Liver (tissue), 9 donors: ENCODE data around the gene OSBPL10. TPM values are rescaled to one million over a fixed set of nuclear protein-coding genes. Genes with fewer than 3 reads are reported as not detected.

Source experiments
- DNase-seq: peaks from one replicate; pipeline ENCODE4 v3.0.0-alpha.2; 2017; ENCODE audit warnings: low spot score
- H3K27ac ChIP-seq, 2 donors: one replicate each; pipeline ENCODE4 v1.7.0; 2013; ENCODE audit warnings: inconsistent platforms in 2 of 2, low read length in 2 of 2, control low read depth in 1 of 2, low read depth in 1 of 2, mild to moderate bottlenecking in 1 of 2
- H3K27me3 ChIP-seq, 4 donors: one replicate each; pipeline versions ENCODE4 v1.6.1 to v1.7.0; 2013; ENCODE audit warnings: low read length in 3 of 4, inconsistent platforms in 1 of 4, mild to moderate bottlenecking in 1 of 4, moderate library complexity in 1 of 4; ENCODE audit not compliant: control insufficient read depth in 4 of 4, insufficient read depth in 4 of 4
- H3K36me3 ChIP-seq, 4 donors: one replicate each; pipeline versions ENCODE4 v1.6.1 to v1.7.0; 2013; ENCODE audit warnings: low read length in 3 of 4, mild to moderate bottlenecking in 3 of 4, low read depth in 1 of 4, moderate library complexity in 1 of 4; ENCODE audit not compliant: control insufficient read depth in 4 of 4, insufficient read depth in 3 of 4
- H3K4me1 ChIP-seq, 4 donors: one replicate each; pipeline versions ENCODE4 v1.6.1 to v1.7.0; 2013; ENCODE audit warnings: low read length in 3 of 4, mild to moderate bottlenecking in 3 of 4, moderate library complexity in 1 of 4; ENCODE audit not compliant: control insufficient read depth in 4 of 4, insufficient read depth in 4 of 4
- H3K4me3 ChIP-seq, 3 donors: one replicate each; pipeline versions ENCODE4 v1.6.1 to v1.7.0; 2013; ENCODE audit warnings: low read length in 3 of 3, control low read depth in 1 of 3, low read depth in 1 of 3, mild to moderate bottlenecking in 1 of 3
- H3K9ac ChIP-seq, 2 donors: one replicate each; pipeline ENCODE4 v1.7.0; 2013; ENCODE audit warnings: low read length in 2 of 2, mild to moderate bottlenecking in 2 of 2, moderate library complexity in 2 of 2, control low read depth in 1 of 2, low read depth in 1 of 2
- H3K9me3 ChIP-seq, 4 donors: one replicate each; pipeline versions ENCODE4 v1.6.1 to v1.7.0; 2013; ENCODE audit warnings: low read length in 3 of 4; ENCODE audit not compliant: control insufficient read depth in 4 of 4
- GABPA ChIP-seq, 2 donors: IDR thresholded peaks in 1 of 2; conservative IDR thresholded peaks in 1 of 2; 2 replicates each; pipeline ENCODE4 v1.6.1; 2016; ENCODE audit warnings: antibody characterized with exemption in 2 of 2, mild to moderate bottlenecking in 1 of 2, moderate library complexity in 1 of 2
- HNF4A ChIP-seq, 2 donors: conservative IDR thresholded peaks; 2 replicates each; pipeline ENCODE4 v1.6.1; 2016; ENCODE audit warnings: antibody characterized with exemption in 2 of 2, mild to moderate bottlenecking in 2 of 2
- JUND ChIP-seq, 2 donors: IDR thresholded peaks; 2 replicates each; pipeline ENCODE4 v1.6.1; 2016; ENCODE audit warnings: antibody characterized with exemption in 2 of 2
- NR2F2 ChIP-seq: IDR thresholded peaks from 2 replicates; pipeline ENCODE4 v1.6.1; 2016; ENCODE audit warnings: antibody characterized with exemption
- RAD21 ChIP-seq, 2 donors: IDR thresholded peaks; 2 replicates each; pipeline ENCODE4 v1.6.1; 2016; ENCODE audit warnings: antibody characterized with exemption in 2 of 2, mild to moderate bottlenecking in 2 of 2
- SP1 ChIP-seq: IDR thresholded peaks from 2 replicates; pipeline ENCODE4 v1.6.1; 2018; ENCODE audit warnings: antibody characterized with exemption, mild to moderate bottlenecking
- TAF1 ChIP-seq: conservative IDR thresholded peaks from 2 replicates; pipeline ENCODE4 v1.6.1; 2016; ENCODE audit warnings: antibody characterized with exemption, mild to moderate bottlenecking
- YY1 ChIP-seq: IDR thresholded peaks from 2 replicates; pipeline ENCODE4 v1.6.1; 2016; ENCODE audit warnings: antibody characterized with exemption, mild to moderate bottlenecking
- polyA plus RNA-seq, 2 donors: library from polyadenylated mRNA; stranded (reverse) in 1 of 2; unstranded in 1 of 2; fragments of 200-250 nt in 1 of 2; fragments of >200 nt in 1 of 2; fragmentation: Nextera tagmentation in 1 of 2; extraction: Ambion mirVana in 1 of 2; gene quantifications; one replicate each; pipeline versions ENCODE4 v1.2.1 to v1.2.3, GENCODE V29; 2013 to 2015
- total RNA-seq, 2 donors: library from RNA; depleted of rRNA; stranded (reverse); fragments of >200 nt; gene quantifications; one replicate each; pipeline ENCODE4 v1.2.3, GENCODE V29; 2014
- TF ChIP-seq, protein P1 (sequence below): IDR thresholded peaks from 2 replicates; pipeline ENCODE4 v1.6.1; 2016; ENCODE audit warnings: antibody characterized with exemption, mild to moderate bottlenecking
- TF ChIP-seq, protein P2 (sequence below): IDR thresholded peaks from 2 replicates; pipeline ENCODE4 v1.6.1; 2016; ENCODE audit warnings: antibody characterized with exemption
- TF ChIP-seq, protein P3 (sequence below): IDR thresholded peaks from 2 replicates; pipeline ENCODE4 v1.6.1; 2016; ENCODE audit warnings: antibody characterized with exemption
- TF ChIP-seq, protein P4 (sequence below): fragments of 150-350 bp; IDR thresholded peaks from 2 replicates; pipeline ENCODE4 v1.5.1; 2017; ENCODE audit warnings: improper control_type of control experiment, low read depth, low read length; ENCODE audit not compliant: missing input control
- TF ChIP-seq, protein P5 (sequence below): IDR thresholded peaks from 2 replicates; pipeline ENCODE4 v1.6.1; 2016; ENCODE audit warnings: antibody characterized with exemption
- donor health status: healthy.
- donor health status: healthy.
- donor health status: healthy.
- donor health status: healthy.
- donor health status: healthy.

OSBPL10 gene
- total and polyA plus RNA-seq, 4 donors, result 0.75 to 4.0 (median 1.7) TPM

DNA sequence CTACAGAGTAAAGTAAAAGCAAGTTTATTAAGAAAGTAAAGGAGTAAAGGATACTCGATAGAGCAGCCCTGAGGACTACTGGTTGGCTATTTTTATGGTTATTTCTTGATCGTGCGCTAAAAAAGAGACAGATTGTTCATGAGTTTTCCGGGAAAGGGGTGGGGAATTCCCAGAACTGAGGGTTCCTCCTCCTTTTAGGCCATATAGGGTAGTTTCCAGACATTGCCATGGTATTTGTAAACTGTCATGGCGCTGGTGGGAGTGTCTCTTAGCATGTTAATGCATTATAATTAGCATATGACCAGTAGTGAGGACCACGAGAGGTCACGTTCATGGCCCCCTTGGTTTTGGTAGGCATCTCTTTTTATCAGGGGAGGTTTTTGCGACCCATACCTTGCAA is 213.1 kb downstream of the OSBPL10 start (continued):
- TF ChIP-seq, protein P1, sequence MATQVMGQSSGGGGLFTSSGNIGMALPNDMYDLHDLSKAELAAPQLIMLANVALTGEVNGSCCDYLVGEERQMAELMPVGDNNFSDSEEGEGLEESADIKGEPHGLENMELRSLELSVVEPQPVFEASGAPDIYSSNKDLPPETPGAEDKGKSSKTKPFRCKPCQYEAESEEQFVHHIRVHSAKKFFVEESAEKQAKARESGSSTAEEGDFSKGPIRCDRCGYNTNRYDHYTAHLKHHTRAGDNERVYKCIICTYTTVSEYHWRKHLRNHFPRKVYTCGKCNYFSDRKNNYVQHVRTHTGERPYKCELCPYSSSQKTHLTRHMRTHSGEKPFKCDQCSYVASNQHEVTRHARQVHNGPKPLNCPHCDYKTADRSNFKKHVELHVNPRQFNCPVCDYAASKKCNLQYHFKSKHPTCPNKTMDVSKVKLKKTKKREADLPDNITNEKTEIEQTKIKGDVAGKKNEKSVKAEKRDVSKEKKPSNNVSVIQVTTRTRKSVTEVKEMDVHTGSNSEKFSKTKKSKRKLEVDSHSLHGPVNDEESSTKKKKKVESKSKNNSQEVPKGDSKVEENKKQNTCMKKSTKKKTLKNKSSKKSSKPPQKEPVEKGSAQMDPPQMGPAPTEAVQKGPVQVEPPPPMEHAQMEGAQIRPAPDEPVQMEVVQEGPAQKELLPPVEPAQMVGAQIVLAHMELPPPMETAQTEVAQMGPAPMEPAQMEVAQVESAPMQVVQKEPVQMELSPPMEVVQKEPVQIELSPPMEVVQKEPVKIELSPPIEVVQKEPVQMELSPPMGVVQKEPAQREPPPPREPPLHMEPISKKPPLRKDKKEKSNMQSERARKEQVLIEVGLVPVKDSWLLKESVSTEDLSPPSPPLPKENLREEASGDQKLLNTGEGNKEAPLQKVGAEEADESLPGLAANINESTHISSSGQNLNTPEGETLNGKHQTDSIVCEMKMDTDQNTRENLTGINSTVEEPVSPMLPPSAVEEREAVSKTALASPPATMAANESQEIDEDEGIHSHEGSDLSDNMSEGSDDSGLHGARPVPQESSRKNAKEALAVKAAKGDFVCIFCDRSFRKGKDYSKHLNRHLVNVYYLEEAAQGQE, result no peak

DNA sequence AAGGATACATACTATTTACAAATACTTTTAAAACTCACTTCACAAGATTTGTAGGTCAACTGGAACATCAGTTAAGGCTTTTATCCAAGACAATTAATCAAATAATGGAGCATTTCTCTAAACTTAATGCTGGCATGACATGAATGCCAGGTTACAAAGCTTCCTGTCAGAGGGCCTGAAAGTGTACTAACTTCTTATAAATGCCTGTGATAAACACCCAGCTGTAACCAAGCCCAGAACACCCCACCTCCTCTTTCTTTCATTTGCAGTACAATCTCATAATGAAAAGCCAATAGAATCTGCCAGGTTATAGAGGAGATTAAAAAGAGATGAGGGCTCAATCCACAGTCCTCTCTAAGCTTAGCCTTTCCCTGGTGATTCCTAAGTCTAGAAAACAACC is 214.4 kb downstream of the OSBPL10 start:
- Histone ChIP-seq H3K9me3 (no peaks in the 10 kb centered on the region), H3K27ac (no peak overlapping the region), H3K36me3 (no peaks in the 10 kb centered on the region), H3K27me3 (no peaks in the 10 kb centered on the region), H3K4me3 (no peak overlapping the region), H3K4me1 (no peaks in the 10 kb centered on the region), H3K9ac (no peak overlapping the region)
- DNase-seq, result no peak
- TF ChIP-seq, protein P2, sequence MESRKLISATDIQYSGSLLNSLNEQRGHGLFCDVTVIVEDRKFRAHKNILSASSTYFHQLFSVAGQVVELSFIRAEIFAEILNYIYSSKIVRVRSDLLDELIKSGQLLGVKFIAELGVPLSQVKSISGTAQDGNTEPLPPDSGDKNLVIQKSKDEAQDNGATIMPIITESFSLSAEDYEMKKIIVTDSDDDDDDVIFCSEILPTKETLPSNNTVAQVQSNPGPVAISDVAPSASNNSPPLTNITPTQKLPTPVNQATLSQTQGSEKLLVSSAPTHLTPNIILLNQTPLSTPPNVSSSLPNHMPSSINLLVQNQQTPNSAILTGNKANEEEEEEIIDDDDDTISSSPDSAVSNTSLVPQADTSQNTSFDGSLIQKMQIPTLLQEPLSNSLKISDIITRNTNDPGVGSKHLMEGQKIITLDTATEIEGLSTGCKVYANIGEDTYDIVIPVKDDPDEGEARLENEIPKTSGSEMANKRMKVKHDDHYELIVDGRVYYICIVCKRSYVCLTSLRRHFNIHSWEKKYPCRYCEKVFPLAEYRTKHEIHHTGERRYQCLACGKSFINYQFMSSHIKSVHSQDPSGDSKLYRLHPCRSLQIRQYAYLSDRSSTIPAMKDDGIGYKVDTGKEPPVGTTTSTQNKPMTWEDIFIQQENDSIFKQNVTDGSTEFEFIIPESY, result no peak
- no peak for TF ChIP-seq JUND (IDR thresholded peaks at IDR 0.05)
- TF ChIP-seq, protein P1, result no peak
- no peak for TF ChIP-seq RAD21 (IDR thresholded peaks at IDR 0.05)
- TF ChIP-seq, protein P3, sequence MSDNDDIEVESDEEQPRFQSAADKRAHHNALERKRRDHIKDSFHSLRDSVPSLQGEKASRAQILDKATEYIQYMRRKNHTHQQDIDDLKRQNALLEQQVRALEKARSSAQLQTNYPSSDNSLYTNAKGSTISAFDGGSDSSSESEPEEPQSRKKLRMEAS, result no peak
- no peak for TF ChIP-seq TAF1
- TF ChIP-seq, protein P4, sequence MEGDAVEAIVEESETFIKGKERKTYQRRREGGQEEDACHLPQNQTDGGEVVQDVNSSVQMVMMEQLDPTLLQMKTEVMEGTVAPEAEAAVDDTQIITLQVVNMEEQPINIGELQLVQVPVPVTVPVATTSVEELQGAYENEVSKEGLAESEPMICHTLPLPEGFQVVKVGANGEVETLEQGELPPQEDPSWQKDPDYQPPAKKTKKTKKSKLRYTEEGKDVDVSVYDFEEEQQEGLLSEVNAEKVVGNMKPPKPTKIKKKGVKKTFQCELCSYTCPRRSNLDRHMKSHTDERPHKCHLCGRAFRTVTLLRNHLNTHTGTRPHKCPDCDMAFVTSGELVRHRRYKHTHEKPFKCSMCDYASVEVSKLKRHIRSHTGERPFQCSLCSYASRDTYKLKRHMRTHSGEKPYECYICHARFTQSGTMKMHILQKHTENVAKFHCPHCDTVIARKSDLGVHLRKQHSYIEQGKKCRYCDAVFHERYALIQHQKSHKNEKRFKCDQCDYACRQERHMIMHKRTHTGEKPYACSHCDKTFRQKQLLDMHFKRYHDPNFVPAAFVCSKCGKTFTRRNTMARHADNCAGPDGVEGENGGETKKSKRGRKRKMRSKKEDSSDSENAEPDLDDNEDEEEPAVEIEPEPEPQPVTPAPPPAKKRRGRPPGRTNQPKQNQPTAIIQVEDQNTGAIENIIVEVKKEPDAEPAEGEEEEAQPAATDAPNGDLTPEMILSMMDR, result no peak
- TF ChIP-seq YY1, result no peak
- no peak for TF ChIP-seq HNF4A (conservative IDR thresholded peaks at IDR 0.05)
- TF ChIP-seq, protein P5, sequence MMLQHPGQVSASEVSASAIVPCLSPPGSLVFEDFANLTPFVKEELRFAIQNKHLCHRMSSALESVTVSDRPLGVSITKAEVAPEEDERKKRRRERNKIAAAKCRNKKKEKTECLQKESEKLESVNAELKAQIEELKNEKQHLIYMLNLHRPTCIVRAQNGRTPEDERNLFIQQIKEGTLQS, result no peak
- TF ChIP-seq GABPA (IDR thresholded peaks at IDR 0.05 in 1 of 2, conservative IDR thresholded peaks at IDR 0.05 in 1 of 2), result no peak
- TF ChIP-seq SP1, result no peak
- no peak for TF ChIP-seq NR2F2
